Left ventricle myocardium inferior (tissue), 1 donor: ENCODE measurements around the gene IL26. TPM values are rescaled to one million over a fixed set of nuclear protein-coding genes. Genes with fewer than 3 reads are reported as not detected.

Source experiments
- DNase-seq: peaks from one replicate; pipeline ENCODE4 v3.0.0-alpha.2; 2020
- H3K27ac ChIP-seq: fragments of 200-600 bp; replicated peaks from 2 replicates; pipeline ENCODE4 v1.8.0; 2021
- H3K27me3 ChIP-seq: fragments of 200-600 bp; 2 replicates; pipeline ENCODE4 v1.8.0; 2021; ENCODE audit warnings: low read depth
- H3K36me3 ChIP-seq: fragments of 200-600 bp; 2 replicates; pipeline ENCODE4 v1.8.0; 2021
- H3K4me1 ChIP-seq: fragments of 200-600 bp; 2 replicates; pipeline ENCODE4 v1.8.0; 2021
- H3K4me3 ChIP-seq: fragments of 200-600 bp; 2 replicates; pipeline ENCODE4 v1.8.0; 2021; ENCODE audit warnings: mild to moderate bottlenecking, moderate library complexity
- H3K9me3 ChIP-seq: fragments of 200-600 bp; replicated peaks from 2 replicates; pipeline ENCODE4 v1.8.0; 2021
- CTCF ChIP-seq: fragments of 200-600 bp; IDR thresholded peaks from 2 replicates; pipeline ENCODE4 v1.8.0; 2021; ENCODE audit warnings: antibody characterized with exemption, mild to moderate bottlenecking, borderline replicate concordance
- intact Hi-C: fragments of 100-400 bp; cut with micrococcal nuclease; formaldehyde crosslinking; loops from one replicate; pipeline ENCODE4 v1.11.0; 2022
- total RNA-seq: library from RNA; stranded (reverse); fragmentation: NEBNext Ultra II Directional; extraction: Animal tissue kit (Norgen Biotek cat#: 25700); gene quantifications from one replicate; pipeline ENCODE4 v1.2.1, GENCODE V29; 2021
- donor health status: DM: no; HTN: yes; CAD: no; lungs with severe emphysema.

The IL26 gene
- total RNA-seq, 1 donor from 2014 or later, result not detected

GRCh38 chr12:68240975-68241374, 15.4 kb upstream of the IL26 start:
- Histone ChIP-seq H3K27me3 (no peaks in the 10 kb centered on the region), H3K9me3 (no peaks in the 10 kb centered on the region), H3K27ac (peak overlapping the region; percentile 52), H3K36me3 (no peaks in the 10 kb centered on the region), H3K4me1 (peaks cover 45% of the 10 kb centered on the region), H3K4me3 (peak overlapping the region; percentile 28)
- intact Hi-C loops, result no loop called here
- DNase-seq, result no peak
- TF ChIP-seq CTCF, result no peak

GRCh38 chr12:68240079-68240478, 14.5 kb upstream of the IL26 start:
- TF ChIP-seq CTCF, result no peak
- Histone ChIP-seq H3K4me3 (no peak overlapping the region), H3K9me3 (no peaks in the 10 kb centered on the region), H3K4me1 (peaks cover 36% of the 10 kb centered on the region), H3K27ac (no peak overlapping the region), H3K36me3 (no peaks in the 10 kb centered on the region), H3K27me3 (no peaks in the 10 kb centered on the region)
- intact Hi-C loops, result no loop called here
- no peak for DNase-seq

- intact Hi-C loops, result no loop called here
- peaks cover 32% of the 10 kb centered on the region for H3K4me1 ChIP-seq
- H3K9me3 ChIP-seq, result no peaks in the 10 kb centered on the region
- no peak overlapping the region for H3K4me3 ChIP-seq
- DNase-seq, result no peak
- no peaks in the 10 kb centered on the region for H3K36me3 ChIP-seq
- TF ChIP-seq CTCF, result no peak
- no peaks in the 10 kb centered on the region for H3K27me3 ChIP-seq
- H3K27ac ChIP-seq, result no peak overlapping the region
These were observed 13.8 kb upstream of the IL26 start for GRCh38 chr12:68239309-68239982.

- intact Hi-C loops, result no loop called here
- no peak for DNase-seq
These were observed 12.0 kb upstream of the IL26 start for GRCh38 chr12:68237619-68238018.

GRCh38 chr12:68237078-68237477, 11.5 kb upstream of the IL26 start:
- intact Hi-C loops, result no loop called here
- Histone ChIP-seq H3K4me1 (peaks cover 32% of the 10 kb centered on the region), H3K9me3 (no peaks in the 10 kb centered on the region), H3K36me3 (no peaks in the 10 kb centered on the region), H3K27me3 (no peaks in the 10 kb centered on the region), H3K27ac (peak overlapping the region; percentile 18), H3K4me3 (peak overlapping the region; percentile 55)
- DNase-seq, result no peak
- TF ChIP-seq CTCF, result no peak

More at GRCh38 chr12:68237619-68238018, 12.0 kb upstream of the IL26 start:
- Histone ChIP-seq H3K4me1 (peaks cover 32% of the 10 kb centered on the region), H3K9me3 (no peaks in the 10 kb centered on the region), H3K36me3 (no peaks in the 10 kb centered on the region), H3K4me3 (no peak overlapping the region), H3K27me3 (no peaks in the 10 kb centered on the region), H3K27ac (no peak overlapping the region)
- no peak for TF ChIP-seq CTCF
